HG03575 (cell line): ENCODE results near the gene AGR2.
"Not testable (repeated sequence)": the region's sequence is repeated elsewhere in the genome, so short reads cannot be mapped to it uniquely, and the experiment has no call there.

Experiments
- ATAC-seq: cut with Tn5 transposase; IDR thresholded peaks from one replicate; pipeline ENCODE4 v1.9.1; 2021; ENCODE audit not compliant: unreplicated experiment, insufficient number of reproducible peaks, low FRiP score; ENCODE audit errors: extremely low read depth

AGR2 gene

GRCh38 chr7:16780596-16780995 is 24.2 kb downstream of the AGR2 start:
- no peak for ATAC-seq

GRCh38 chr7:16779051-16779450 is 25.7 kb downstream of the AGR2 start:
- ATAC-seq = no peak

DNA sequence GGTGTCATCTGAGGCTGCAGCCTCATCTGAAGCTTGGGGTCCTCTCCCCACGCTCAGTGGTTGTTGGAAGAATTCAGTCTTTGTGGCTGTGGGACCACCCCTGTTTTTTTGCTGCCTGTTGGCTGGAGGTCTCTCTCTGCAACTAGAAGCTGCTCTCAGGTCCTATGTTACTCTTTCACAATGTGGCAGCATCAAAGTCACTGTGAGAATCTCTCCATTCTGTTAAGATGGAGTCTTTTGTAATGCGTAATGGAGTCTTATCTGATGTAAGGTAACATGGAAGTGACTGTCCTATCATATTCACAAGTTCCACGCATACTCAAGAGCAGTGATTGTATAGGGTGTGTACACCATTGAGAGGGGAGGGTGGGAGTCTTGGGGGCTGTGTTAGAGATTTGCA is 26.3 kb downstream of the AGR2 start:
- no peak for ATAC-seq

DNA sequence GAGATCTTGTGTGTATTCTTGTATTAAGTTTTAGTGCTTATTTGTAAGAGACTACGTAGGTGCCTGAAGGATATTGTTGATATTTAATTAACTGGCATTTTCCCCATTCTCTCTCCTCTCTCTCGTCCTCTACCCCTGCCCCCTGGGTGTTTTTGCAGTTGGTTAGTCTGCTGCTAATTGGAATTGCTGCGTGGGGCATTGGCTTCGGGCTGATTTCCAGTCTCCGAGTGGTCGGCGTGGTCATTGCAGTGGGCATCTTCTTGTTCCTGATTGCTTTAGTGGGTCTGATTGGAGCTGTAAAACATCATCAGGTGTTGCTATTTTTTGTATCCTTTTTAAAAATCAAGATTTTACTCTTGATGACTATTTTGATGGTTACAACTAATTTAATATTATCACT is 28.7 kb downstream of the AGR2 start:
- ATAC-seq = no peak

GRCh38 chr7:16774986-16775385 is 29.8 kb downstream of the AGR2 start:
- no peak for ATAC-seq

- ATAC-seq = no peak
These were observed 30.5 kb downstream of the AGR2 start for GRCh38 chr7:16774294-16774693.

DNA sequence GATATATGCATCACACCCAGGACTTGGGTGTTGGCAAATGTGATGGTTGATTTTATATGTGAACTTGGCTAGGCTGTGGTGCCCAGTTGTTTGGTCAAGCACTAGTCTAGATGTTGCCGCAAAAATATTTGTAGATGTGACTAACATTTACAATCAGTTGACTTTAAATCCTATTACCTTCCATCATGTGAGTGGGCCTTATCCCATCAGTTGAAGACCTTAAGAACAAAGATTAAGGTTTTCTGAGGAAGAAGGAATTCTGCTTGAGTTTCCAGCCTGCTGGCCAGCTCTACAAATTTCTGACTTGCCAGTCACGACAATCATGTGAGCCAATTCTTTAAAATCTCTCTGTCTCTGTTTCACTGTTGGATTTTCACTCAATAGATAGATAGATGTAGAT is 30.9 kb downstream of the AGR2 start:
- no peak for ATAC-seq

- ATAC-seq = no peak
These were observed 31.5 kb downstream of the AGR2 start for GRCh38 chr7:16773326-16773725.

- no peak for ATAC-seq
These were observed 34.0 kb downstream of the AGR2 start for GRCh38 chr7:16770657-16771329.

- not testable (repeated sequence) for ATAC-seq
These were observed 34.8 kb downstream of the AGR2 start for GRCh38 chr7:16769994-16770393.

DNA sequence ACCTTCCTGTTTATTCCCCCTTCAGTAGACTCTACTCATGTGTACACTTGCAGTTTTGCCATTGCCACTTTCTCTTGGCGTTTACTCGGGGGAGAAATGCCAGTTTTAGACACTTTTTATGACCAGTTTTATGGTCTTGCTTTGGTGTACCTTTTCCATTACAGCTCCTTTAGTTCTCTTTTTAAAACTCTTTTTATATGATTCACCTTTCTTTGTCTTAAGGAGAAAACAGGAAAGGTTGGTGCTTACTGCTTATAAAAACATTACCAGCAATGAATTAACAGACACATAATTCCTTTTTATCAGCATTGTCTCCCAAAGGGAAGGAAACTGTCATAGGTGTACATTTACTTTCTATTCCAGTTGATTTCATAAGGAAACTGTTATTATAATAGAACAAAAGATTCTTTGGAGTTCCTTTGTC is 39.4 kb downstream of the AGR2 start:
- ATAC-seq = no peak

DNA sequence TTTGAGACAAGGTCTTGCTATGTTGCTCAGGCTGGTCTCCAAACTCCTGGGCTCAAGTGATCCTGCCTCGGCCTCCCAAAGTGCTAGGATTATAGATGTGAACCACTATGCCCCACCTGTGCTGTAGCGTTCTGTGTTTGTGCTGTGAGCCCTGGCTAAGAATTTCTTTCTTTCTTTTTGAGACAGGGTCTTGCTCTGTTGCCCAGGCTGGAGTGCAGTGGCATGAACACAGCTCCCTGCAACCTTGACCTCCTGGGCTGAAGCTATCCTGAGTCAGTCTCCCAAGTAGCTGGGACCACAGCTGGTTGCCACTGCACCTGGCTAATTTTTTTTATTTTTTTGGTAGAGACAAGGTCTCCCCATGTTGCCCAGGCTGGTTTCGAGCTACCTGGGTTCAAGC is 39.9 kb downstream of the AGR2 start:
- ATAC-seq = no peak

DNA sequence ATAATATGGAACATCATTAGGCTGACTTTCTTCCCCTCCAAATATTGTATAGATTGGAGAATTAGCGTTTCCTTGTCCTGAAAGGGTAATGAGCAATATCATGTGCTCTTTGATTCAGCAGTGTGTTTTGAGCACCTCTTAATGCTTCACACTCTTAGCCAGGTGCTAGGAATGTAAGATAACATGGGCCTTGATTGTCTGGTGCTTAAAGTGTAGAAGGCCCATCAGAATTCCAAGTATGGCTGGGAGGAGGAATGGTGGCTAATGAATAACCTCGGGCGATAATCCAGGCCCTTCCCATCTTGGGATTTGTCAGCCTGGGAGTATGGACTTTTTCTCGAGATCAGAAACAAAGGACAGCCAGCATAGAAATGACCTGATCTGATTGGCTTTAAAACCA is 42.6 kb downstream of the AGR2 start:
- ATAC-seq = no peak

- ATAC-seq = no peak
These were observed 45.0 kb downstream of the AGR2 start for GRCh38 chr7:16759840-16760239.

GRCh38 chr7:16758631-16759611 is 45.9 kb downstream of the AGR2 start:
- no peak for ATAC-seq

DNA sequence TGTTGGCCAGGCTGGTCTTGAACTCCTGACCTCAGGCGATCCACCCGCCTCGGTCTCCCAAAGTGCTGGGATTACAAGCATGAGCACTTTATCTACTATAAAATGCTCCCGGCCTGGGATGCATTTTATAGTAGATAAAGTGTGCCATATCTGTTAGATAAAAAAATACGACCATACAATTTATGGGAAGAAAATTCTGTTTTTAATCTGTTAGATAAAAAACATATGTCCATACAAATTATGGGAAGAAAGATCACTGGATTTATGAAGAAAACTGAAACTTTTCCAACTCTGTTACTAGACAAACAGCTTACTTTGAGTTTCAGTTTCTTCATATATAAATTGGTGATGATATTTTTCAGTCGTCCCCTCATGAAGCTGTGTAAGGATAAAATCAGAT is 46.8 kb downstream of the AGR2 start:
- no peak for ATAC-seq

GRCh38 chr7:16755397-16755796 is 49.4 kb downstream of the AGR2 start:
- ATAC-seq = no peak

- ATAC-seq = no peak
These were observed 49.9 kb downstream of the AGR2 start for GRCh38 chr7:16754856-16755317.

- ATAC-seq = no peak
These were observed 50.6 kb downstream of the AGR2 start for GRCh38 chr7:16753932-16754855.
